ENCODE measurements around the gene AFDN.

The AFDN gene

DNA sequence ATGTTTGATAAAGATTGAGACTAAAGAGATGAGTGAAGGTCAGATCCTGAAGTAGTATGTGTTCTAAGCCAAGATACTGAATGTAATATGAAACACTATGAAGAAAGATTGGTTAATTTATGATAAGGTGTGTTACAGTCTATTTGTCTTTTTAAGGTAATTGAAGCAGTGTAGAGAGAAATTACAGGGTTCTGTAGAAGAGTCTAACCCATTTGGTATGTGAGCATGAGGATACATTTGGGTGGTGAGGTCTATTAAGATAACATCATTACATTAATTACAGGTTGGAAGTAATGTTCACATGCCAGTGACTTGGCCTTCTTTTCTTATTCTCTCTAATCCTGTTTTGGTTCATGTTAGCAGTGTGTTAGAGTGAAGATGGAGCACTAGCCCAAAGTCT, 61.4 kb downstream of the AFDN start:
- no peak for DNase-seq

DNA sequence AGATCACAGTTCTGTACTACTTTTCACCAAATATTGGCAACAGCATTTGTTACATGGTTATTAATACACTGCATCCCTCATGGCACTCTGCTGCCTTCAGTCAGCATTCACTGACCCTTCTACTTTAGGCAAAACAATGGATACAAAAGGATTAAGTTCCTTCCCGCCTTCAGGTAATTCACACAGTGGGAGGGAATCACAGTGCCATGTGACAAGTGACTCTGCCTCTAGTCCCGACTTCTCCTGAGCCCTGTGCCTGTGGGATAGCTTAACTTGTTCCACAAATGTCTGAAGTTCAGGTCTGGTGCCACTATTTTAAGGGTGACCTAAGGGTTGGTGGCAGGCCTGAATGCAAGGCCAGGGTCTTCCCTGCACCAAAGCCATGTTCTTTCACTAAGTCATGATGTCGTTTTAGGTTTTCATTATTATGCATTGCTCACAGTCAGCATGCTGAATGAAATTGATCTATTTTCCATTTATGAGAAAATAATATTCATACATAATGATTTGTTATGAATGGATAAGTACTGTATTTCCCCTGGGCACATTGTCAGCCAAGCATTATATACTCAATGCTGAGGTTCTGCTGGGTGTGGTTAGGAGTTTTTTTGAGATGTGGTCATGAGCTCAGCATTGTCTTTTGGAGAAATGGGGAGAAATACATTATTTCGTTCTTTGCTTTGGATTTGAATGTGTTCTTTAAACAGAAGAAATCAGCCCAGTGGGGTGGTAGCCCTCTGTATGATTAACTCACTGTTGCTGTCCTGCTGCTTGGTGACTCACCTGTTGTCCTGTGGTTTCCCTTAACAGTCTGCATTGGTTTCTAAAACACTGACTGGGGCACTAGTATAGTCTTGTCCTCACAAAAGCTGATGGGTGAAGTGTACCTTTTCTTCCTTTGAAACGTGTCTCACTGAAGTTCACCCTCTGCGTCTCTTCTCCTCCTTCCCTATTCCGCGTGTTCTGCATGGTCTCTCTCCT, 66.4 kb downstream of the AFDN start:
- DNase-seq = no peak

DNA sequence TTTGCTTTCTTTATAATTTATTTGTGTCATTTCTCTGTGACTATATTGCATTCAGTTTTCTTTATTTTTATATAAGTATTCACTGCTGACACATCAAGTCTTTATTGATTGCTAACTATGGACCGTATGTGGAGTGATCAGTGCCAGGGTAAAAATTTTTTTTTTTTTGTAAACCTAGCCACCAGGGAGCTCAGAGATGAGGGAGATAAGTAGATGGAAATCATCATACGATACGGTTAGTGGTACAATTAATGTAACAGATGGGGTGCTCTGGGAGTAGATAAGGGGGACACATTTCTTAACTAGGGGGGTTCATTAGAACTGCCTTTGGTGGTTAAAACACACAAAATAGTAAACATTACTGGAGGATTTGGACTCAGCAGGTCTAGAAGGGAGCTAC, 68.3 kb downstream of the AFDN start:
- DNase-seq = no peak

DNA sequence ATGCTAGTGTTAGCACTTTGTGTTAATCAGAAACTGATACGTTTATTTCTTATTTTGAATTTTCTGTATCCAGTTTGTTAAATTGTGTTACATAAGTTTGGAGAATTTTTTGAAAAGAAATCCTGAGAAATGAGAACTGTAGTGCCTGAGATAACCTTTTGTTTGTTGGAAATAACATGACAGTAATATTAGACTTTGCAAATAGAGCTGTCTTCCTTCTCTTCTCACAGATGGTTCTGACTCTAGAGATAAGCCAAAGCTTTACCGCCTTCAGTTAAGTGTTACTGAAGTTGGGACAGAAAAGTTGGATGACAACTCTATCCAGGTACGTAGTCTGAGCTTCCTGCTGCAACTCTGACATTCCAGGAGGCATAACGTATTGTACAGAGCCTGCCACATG, 69.9 kb downstream of the AFDN start:
- DNase-seq = no peak

DNA sequence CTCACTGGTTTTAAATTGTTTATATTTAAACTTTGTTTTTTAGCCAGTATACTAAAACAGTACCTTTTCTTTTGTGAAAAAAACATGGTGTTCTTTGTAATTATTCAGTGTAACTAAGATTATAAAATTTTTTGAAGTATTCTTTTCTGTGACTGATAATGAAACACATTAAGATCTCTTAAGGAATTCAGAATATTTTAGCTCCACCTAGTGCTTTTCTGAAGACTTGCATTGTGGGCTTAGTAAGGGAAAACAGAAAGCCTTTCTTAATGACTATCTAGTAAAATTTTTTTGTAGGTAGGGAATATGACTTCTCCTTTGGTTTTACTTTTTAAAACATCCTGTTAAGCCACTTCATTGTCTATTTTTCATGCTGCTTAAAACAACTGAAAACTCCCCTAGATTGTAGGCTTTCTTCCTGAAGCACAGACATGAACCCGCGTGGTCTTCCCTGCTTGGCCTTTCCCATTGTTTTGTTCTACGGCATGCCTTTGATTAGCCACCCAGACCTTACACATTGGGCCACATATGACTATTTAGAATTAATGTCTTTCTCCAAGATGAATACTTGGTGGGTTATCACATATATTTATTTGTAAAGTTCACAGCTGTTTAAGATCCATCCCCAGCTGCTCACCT, 72.1 kb downstream of the AFDN start:
- no peak for DNase-seq

DNA sequence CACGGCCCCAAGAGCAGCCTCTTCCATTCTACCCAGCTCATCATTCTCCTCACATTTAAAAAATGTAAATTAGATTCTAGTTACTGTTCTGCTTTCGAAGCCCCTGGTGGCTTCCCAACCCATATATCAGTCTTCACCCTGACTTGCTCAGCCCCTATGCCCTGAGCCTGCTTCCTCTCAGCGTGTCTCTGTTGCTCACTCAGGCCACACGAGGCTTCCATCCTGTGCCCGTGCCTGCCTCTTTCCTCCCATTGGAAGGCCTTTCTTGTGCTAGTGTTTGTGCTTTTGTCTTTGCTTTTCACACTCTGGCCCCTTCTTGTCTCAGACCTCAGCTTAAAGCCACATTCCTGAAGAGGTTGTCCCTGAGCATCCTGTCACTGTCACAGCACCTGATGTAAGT, 78.1 kb downstream of the AFDN start:
- DNase-seq = no peak

DNA sequence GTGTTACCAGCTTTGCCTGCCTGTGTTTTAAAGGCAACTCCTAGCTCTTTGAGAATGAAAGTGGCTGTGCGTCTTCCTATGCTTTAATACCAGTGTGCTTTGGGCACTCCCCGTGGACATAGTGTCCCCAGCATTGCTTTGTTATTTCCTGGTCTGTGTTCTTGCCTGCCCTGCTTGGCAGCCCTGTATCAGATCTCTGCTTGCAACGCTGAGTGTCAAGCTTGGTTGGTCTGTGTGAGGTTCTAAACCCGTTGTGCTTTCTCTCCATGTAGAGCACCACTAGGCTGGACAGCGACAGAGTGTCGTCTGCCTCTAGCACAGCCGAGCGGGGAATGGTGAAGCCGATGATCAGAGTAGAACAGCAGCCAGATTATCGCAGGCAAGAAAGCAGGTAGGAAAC, 80.2 kb downstream of the AFDN start:
- DNase-seq = no peak

DNA sequence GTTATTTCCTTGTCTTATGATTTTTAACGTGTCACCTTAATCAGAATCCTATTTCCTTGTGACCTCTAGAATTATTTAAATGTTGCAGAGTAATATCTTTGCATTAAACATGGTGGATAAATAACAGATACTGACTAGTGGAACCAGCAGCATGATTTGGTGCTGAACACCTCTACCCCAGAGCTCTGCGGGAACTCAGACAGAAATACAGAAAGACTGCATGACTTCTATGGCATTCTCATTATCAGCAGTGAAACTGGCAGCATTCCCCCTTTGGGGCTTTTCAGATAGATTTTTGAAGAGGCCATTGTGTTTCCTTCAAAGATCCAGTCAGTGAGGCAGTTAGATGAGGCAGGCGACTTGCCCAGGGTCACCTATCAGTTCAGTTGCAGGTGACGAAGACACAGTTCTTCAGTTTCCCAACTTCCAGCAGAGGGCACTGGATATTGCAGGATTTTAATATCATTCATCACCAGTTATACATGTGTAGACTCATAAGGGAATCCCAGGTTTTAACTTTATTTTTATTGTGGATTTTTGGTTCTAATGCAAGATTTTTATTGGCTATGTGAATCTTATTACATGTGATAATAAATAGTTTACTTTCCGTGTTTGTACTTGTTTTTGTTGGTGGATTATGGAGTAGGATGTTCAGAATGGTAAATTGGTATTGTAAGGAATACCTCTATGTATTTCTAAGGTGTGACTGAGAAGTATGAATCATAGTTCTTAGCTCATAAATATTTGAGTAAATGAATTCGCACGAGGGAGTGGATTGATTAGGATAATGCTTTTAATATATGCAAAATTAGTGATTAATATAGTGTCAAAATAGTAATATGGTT, 81.3 kb downstream of the AFDN start:
- no peak for DNase-seq

DNA sequence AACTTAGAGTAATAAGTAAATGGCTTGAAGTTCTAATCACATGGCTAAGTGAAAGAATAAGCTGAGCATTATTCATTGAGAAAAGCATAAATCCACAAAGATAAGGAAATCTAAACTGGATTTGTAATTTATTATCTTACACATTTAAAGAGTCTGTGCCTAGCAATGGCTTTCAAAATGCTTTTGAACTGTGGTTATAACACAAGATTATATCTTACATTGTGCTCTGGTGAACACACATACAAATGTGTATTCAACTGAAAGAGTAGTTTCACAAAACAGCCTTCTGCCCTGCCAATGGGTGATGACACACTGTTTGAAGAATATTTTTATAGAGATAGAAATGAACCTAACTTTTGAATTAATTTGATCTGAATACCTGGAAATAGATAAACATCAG, 83.3 kb downstream of the AFDN start:
- no peak for DNase-seq

DNA sequence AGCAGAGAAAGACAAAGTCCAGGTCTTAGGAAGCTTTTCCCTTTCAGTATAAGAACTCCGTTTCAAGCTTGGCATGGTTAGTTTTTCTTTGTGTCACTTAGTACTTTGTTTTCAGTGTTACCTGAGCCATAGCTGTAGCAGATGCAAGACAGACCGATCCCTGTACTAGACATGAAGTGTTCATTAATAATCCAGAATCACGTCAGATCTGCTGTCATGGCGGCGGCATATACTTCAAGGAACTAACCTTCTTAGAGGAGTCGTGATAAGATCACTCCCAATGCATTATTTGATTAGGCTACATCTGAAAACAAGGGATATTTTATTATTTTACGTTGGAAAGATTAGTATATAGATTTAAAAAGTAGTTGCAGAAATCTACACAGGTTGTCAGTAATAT, 83.9 kb downstream of the AFDN start:
- DNase-seq = no peak

DNA sequence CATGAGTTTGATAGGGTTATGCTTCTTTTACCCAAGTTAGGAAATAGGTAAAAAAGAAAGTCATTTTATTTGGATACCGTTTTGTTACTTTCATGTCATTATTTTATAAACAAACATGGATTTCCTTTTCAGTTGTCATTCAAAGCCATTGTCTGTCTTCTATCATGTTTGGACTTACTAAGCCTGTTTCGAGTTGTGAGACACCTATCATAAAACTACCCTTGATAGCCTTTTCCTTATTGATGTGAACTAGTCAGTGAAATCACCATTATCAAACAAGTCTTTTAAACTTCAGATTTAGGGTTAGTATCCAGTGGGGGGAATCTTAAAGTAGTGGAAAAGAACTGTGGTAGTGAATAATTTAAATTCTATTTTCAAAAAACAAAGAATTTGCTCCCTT, 85.8 kb downstream of the AFDN start:
- no peak for DNase-seq

DNA sequence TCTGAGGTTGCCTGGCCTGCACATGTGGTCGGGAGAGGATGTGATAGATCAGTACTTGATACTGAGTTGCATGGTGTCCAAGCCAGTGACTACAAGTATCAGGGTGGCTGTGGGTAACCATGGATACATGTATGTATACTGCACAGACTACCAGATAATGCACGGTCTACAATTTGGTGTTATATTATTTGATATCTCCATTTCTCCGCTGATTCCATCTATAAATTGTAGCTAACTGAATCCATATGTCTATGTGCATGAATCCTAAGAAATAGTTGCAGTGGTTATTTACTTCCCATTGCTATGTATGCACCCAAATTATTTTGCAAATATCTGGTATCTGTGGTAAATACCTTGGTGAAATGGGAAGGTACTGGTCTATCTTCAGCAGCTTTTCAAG, 87.0 kb downstream of the AFDN start:
- no peak for DNase-seq

DNA sequence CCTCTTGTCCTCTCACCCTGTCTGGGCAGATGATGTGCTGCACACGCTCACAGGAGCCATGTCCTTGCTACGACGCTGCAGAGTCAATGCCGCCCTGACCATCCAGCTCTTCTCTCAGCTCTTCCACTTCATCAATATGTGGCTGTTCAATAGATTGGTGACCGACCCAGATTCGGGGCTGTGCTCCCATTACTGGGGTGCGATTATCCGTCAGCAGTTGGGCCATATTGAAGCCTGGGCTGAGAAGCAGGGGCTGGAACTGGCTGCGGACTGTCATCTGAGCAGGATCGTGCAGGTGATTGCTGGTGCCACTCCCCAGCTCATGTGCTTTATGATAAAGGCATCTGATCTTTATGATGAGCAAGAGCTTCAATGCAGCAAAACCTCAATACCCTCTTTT, 88.4 kb downstream of the AFDN start:
- DNase-seq = no peak

DNA sequence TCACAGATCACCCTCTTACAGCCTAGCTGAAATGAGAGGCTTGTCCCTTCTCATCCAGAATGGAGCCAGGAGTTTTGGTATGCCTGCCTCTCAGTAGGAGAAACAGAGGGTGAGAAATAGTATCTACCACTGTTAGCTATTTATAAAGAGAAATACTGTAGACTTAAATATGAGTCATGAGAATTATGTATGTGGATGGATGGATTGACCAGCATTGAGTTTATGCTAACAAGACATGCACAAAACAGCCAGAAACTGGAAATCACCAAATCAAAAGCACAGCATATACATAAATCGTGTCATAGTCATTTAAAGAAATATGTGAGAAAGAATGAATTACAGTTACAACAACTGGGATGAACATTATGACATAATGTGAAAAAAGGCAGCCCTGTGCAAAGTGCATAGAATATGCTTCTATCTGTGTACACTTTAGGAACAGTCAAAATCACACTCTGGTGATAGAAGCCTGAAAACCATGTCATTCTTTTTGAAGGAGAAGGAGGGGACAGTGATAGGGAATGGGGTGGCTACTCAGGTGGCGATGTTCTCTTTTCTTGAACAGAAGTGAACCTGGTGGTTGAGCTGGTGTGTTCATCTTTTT, 90.9 kb downstream of the AFDN start:
- no peak for DNase-seq

DNA sequence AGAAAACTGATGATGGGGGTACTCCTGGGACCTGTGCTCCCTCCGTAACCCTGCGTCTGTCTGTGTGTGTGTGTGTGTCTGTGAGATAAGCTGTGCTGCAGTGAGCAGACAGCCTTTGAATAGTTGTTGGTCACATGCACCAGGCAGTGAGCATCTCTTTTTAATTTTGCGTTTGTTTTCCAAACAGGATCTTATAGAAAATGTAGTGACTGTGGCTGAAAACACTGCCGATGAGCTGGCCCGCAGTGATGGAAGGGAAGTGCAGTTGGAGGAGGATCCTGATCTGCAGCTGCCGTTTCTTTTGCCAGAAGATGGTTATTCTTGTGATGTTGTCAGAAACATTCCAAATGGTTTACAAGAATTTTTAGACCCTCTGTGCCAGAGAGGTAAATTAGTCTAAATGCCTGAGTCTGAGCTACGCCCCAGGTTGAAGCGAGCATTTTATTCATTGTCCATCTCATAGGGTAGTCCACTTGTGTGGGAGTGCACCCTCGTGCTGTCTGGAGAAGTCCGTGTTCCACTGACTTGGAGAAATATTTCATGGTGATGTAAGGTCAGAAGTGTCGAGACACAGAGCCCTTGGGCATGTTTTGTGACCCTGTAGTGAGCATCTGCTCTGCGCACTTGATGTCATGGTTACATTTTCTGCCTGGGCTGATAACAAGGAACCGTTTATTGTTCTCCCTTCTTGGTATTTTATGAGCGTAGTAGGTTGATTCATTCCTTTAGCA, 92.0 kb downstream of the AFDN start:
- no peak for DNase-seq

DNA sequence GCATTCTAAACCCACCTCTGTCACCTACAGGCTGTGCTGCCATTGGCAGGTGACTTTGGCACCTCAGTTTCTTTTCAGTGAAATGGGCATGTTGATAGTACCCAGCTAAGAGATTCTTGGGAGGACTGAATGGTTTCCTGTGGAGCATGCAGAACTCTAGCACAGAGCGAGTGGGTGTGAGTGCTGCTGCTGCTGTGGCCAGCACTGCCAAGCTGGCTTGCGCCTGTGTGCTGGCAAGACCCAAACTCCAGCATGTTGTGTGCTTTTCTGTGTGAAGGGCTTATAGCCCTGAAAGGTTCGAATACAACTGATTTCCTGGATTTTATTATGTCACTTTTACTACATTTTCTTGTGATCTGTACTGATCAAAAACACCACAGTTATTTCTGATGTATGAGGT, 92.6 kb downstream of the AFDN start:
- DNase-seq = no peak

DNA sequence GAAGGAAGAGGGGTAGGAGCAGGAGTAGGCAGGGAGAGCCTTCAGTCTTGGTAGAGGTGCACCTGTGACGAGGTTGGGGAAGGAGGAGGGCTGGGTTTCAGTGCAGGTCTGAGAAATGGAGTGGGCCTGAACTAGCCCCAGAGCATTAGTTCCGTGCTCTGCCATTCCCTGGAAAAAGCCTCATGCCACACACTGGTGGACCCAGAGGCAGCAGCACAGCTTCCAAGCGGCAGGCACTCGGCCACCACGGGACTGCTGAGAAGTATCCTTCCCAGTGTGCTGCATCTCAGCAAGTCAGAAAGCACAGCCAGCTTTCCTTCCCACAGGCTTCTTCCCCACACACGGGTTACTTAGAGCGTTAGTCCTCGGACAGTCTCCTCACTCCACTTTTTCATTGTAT, 93.5 kb downstream of the AFDN start:
- no peak for DNase-seq

DNA sequence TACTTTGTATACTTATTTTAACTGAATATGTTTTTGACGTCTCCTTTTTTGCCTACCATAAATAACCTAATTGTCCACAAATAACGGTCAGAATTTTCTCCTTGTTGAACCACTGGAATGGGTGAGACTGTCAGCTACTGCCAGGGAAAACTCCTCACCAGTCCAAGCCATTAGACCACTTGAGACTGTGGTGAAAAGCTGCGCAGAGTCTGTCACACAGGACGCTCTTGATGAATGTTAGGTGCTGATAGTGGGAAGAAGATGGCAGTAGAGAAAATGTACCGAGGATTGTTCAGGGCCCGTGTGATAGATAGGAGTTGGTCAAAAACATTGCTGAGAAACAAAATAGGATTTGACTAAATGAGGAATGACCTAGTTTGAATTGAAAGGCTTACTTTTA, 95.1 kb downstream of the AFDN start:
- DNase-seq = no peak

DNA sequence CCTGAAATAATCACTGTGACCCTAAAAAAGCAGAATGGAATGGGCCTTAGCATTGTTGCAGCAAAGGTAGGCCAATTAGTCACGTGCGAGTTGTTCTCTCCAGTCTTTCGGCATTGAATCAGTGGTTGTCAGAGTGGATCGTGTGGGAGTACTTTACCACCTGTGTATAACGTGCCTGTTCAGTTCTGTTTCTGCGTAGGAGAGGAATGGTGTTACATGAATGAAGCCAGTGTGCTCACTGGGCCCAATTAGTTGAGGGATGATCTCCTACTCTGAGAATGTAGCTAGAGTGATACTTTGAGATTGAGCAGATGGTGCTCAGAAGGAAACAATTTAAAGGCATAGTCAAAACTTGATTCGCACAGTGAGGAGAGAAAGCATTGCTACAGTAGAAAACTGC, 98.3 kb downstream of the AFDN start:
- DNase-seq = no peak

DNA sequence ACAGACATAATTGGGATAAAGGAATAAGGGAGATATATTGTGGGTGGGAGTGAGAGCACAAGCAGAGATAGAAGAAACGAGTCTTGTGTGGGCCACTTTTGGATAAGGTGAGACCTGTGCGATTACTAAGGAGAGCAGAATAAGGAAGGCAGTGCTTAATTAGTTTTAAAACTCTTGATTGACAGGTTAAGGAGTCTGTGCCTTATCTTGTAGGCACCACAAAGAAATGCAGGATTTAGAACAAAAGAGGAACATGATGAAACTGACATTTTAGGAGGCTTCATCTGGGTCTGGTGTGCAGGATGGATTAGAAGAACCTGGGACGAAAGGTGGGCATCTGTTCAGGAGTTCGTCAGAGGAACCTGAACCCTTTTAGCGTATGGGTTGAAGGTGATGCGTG, 100.5 kb downstream of the AFDN start:
- no peak for DNase-seq

DNA sequence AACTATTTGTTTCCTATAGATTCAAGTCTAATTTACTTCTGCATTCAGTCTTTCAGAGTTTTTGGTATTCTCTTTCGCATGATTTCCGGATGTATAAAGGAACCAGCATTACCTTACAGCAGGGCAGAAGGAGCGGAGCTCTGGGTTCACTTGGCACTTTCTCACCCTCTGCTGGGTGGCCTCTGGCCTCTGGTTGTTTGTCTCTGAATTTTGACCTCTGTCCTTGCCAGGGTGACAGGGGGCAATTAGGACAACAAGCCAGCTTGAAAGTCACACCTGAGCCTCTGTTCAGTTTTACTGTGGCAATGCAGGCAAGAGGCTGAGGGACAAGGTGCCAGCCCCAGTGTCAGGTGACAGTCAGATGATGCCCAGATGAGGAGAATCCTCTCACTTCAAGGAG, 101.4 kb downstream of the AFDN start:
- no peak for DNase-seq

DNA sequence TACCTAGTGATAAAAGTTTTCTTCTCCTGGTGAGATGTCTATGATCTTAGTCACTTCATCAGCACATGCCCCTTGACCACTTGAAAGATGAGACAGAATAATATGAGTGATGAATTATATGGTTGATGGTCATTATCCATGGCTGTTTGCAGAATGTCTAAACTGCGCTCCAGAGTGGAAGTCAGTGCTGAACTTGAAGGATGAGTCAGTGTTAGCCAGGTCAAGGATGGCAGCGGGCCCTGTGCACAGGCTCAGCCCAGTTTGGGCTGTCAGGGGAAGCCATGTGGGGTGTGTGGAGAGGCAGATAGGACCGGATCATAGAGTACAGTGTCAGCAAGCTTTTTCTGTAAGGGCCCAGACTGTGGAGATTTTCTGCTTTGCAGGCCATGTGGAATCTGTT, 103.6 kb downstream of the AFDN start:
- DNase-seq = no peak
